ENCODE measurements around the gene DAD1. TPM values are rescaled to one million over a fixed set of nuclear protein-coding genes. Genes with fewer than 3 reads are reported as not detected.

DAD1 gene
- polyA plus RNA-seq, 1 donor (not counting 4 experiments of a cell fraction or from before 2014, with no cell fraction given), result 351 TPM

DNA sequence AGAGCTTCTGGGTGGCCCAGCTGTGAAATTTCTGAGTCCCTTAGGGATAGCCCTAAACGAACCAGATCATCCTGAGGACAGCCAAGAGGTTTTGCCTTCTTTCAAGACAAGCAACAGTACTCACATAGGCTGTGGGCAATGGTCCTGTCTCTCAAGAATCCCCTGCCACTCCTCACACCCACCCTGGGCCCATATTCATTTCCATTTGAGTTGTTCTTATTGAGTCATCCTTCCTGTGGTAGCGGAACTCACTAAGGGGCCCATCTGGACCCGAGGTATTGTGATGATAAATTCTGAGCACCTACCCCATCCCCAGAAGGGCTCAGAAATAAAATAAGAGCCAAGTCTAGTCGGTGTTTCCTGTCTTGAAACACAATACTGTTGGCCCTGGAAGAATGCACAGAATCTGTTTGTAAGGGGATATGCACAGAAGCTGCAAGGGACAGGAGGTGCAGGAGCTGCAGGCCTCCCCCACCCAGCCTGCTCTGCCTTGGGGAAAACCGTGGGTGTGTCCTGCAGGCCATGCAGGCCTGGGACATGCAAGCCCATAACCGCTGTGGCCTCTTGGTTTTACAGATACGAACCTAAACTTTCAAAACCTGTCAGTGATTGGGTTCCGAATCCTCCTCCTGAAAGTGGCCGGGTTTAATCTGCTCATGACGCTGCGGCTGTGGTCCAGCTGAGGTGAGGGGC, 38.9 kb downstream of the DAD1 start:
- Histone ChIP-seq H3K4me3 (ENCODE audit: control insufficient read depth in 2 of 3, extremely low read depth in 1 of 3, insufficient read depth in 2 of 3, low read depth in 1 of 3, low read length in 3 of 3) (no peak overlapping the region), H3K27ac (ENCODE audit: control insufficient read depth, insufficient read depth, low read length) (no peak overlapping the region), H2AFZ (ENCODE audit: control insufficient read depth, low read length) (no peak overlapping the region), H3K9me1 (ENCODE audit: control insufficient read depth, extremely low read depth, insufficient read depth, low read length) (no peaks in the 10 kb centered on the region), H3K4me2 (ENCODE audit: control insufficient read depth, extremely low read depth, insufficient read depth, low read depth, low read length) (no peak overlapping the region), H4K20me1 (ENCODE audit: control insufficient read depth, extremely low read depth, insufficient read depth, low read length) (no peaks in the 10 kb centered on the region), H3K79me2 (ENCODE audit: control insufficient read depth, insufficient read depth, low read length) (no peaks in the 10 kb centered on the region), H3K27me3 (ENCODE audit: control insufficient read depth, extremely low read depth, insufficient read depth, low read length) (no peaks in the 10 kb centered on the region), H3K9ac (ENCODE audit: control insufficient read depth, extremely low read depth, insufficient read depth, low read length) (no peak overlapping the region), H3K9me3 (ENCODE audit: control insufficient read depth, low read depth, low read length) (no peaks in the 10 kb centered on the region), H3K36me3 (ENCODE audit: control insufficient read depth in 2 of 2, extremely low read depth in 1 of 2, insufficient read depth in 2 of 2, low read length in 2 of 2) (no peaks in the 10 kb centered on the region), H3K4me1 (ENCODE audit: control insufficient read depth, extremely low read depth, insufficient read depth, low read length) (peaks cover 10% of the 10 kb centered on the region)
- dilution Hi-C loops (cut with MboI; ENCODE audit: extremely low pct_ligation_motif_present, low sequenced_read_pairs), result no loop called here
- TF ChIP-seq EZH2 (IDR thresholded peaks at IDR 0.05; ENCODE audit: low read length), result no peak
- TF ChIP-seq, protein P1, sequence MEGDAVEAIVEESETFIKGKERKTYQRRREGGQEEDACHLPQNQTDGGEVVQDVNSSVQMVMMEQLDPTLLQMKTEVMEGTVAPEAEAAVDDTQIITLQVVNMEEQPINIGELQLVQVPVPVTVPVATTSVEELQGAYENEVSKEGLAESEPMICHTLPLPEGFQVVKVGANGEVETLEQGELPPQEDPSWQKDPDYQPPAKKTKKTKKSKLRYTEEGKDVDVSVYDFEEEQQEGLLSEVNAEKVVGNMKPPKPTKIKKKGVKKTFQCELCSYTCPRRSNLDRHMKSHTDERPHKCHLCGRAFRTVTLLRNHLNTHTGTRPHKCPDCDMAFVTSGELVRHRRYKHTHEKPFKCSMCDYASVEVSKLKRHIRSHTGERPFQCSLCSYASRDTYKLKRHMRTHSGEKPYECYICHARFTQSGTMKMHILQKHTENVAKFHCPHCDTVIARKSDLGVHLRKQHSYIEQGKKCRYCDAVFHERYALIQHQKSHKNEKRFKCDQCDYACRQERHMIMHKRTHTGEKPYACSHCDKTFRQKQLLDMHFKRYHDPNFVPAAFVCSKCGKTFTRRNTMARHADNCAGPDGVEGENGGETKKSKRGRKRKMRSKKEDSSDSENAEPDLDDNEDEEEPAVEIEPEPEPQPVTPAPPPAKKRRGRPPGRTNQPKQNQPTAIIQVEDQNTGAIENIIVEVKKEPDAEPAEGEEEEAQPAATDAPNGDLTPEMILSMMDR (optimal IDR thresholded peaks at IDR 0.05 in 1 of 3, IDR thresholded peaks at IDR 0.05 in 1 of 3, conservative IDR thresholded peaks at IDR 0.05 in 1 of 3; ENCODE audit: extremely low read depth in 1 of 3, insufficient read depth in 2 of 3, low read length in 3 of 3), result no peak
- FAIRE-seq (no peak), DNase-seq (ENCODE audit: low read depth, low spot score) (no peak)

DNA sequence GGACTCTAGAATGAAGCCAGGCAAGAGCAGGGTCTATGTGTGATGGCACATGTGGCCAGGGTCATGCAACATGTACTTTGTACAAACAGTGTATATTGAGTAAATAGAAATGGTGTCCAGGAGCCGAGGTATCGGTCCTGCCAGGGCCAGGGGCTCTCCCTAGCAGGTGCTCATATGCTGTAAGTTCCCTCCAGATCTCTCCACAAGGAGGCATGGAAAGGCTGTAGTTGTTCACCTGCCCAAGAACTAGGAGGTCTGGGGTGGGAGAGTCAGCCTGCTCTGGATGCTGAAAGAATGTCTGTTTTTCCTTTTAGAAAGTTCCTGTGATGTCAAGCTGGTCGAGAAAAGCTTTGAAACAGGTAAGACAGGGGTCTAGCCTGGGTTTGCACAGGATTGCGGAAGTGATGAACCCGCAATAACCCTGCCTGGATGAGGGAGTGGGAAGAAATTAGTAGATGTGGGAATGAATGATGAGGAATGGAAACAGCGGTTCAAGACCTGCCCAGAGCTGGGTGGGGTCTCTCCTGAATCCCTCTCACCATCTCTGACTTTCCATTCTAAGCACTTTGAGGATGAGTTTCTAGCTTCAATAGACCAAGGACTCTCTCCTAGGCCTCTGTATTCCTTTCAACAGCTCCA, 39.6 kb downstream of the DAD1 start:
- dilution Hi-C loops (cut with MboI; ENCODE audit: extremely low pct_ligation_motif_present, low sequenced_read_pairs), result no loop called here
- Histone ChIP-seq H3K9me3 (ENCODE audit: control insufficient read depth, low read depth, low read length) (no peaks in the 10 kb centered on the region), H4K20me1 (ENCODE audit: control insufficient read depth, extremely low read depth, insufficient read depth, low read length) (no peaks in the 10 kb centered on the region), H3K27ac (ENCODE audit: control insufficient read depth, insufficient read depth, low read length) (no peak overlapping the region), H3K4me2 (ENCODE audit: control insufficient read depth, extremely low read depth, insufficient read depth, low read depth, low read length) (no peak overlapping the region), H3K9ac (ENCODE audit: control insufficient read depth, extremely low read depth, insufficient read depth, low read length) (no peak overlapping the region), H2AFZ (ENCODE audit: control insufficient read depth, low read length) (no peak overlapping the region), H3K4me1 (ENCODE audit: control insufficient read depth, extremely low read depth, insufficient read depth, low read length) (peaks cover 10% of the 10 kb centered on the region), H3K36me3 (ENCODE audit: control insufficient read depth in 2 of 2, extremely low read depth in 1 of 2, insufficient read depth in 2 of 2, low read length in 2 of 2) (no peaks in the 10 kb centered on the region), H3K27me3 (ENCODE audit: control insufficient read depth, extremely low read depth, insufficient read depth, low read length) (no peaks in the 10 kb centered on the region), H3K9me1 (ENCODE audit: control insufficient read depth, extremely low read depth, insufficient read depth, low read length) (no peaks in the 10 kb centered on the region), H3K4me3 (ENCODE audit: control insufficient read depth in 2 of 3, extremely low read depth in 1 of 3, insufficient read depth in 2 of 3, low read depth in 1 of 3, low read length in 3 of 3) (no peak overlapping the region), H3K79me2 (ENCODE audit: control insufficient read depth, insufficient read depth, low read length) (no peaks in the 10 kb centered on the region)
- FAIRE-seq (no peak), DNase-seq (ENCODE audit: low read depth, low spot score) (no peak)
- no peak for TF ChIP-seq EZH2 (IDR thresholded peaks at IDR 0.05; ENCODE audit: low read length)
- TF ChIP-seq, protein P1 (optimal IDR thresholded peaks at IDR 0.05 in 1 of 3, IDR thresholded peaks at IDR 0.05 in 1 of 3, conservative IDR thresholded peaks at IDR 0.05 in 1 of 3; ENCODE audit: extremely low read depth in 1 of 3, insufficient read depth in 2 of 3, low read length in 3 of 3), result no peak

All from keratinocyte (primary cell).